ENCODE data around the gene ATP7A.

DNA sequence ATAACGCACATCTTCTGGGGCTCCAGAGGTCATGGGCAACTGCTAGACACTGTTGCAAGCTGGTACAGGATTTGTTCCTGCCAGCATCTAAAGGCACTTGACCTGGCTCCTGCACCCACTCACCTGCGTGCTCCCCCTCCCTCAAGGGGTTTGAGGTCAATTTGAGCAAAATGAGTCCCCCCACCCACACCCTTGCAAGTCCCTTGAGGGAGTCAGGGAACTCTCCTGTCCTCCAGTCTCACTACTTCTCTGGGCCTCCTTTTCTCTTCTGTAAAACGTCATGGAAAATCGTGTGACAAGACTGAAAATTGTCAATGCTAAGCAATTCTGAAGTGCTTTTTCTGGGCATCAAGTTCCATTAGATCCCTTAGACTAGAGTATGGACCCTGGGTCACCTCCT, 153.7 kb downstream of the ATP7A start:
- TF ChIP-seq, protein P1, sequence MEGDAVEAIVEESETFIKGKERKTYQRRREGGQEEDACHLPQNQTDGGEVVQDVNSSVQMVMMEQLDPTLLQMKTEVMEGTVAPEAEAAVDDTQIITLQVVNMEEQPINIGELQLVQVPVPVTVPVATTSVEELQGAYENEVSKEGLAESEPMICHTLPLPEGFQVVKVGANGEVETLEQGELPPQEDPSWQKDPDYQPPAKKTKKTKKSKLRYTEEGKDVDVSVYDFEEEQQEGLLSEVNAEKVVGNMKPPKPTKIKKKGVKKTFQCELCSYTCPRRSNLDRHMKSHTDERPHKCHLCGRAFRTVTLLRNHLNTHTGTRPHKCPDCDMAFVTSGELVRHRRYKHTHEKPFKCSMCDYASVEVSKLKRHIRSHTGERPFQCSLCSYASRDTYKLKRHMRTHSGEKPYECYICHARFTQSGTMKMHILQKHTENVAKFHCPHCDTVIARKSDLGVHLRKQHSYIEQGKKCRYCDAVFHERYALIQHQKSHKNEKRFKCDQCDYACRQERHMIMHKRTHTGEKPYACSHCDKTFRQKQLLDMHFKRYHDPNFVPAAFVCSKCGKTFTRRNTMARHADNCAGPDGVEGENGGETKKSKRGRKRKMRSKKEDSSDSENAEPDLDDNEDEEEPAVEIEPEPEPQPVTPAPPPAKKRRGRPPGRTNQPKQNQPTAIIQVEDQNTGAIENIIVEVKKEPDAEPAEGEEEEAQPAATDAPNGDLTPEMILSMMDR (IDR thresholded peaks at IDR 0.05), result no peak
- TF ChIP-seq EZH2 (IDR thresholded peaks at IDR 0.05) (no peak), EZH2phosphoT487 (IDR thresholded peaks at IDR 0.05) (no peak)
